ENCODE measurements around the gene ANHX.

- TF ChIP-seq, protein P1, sequence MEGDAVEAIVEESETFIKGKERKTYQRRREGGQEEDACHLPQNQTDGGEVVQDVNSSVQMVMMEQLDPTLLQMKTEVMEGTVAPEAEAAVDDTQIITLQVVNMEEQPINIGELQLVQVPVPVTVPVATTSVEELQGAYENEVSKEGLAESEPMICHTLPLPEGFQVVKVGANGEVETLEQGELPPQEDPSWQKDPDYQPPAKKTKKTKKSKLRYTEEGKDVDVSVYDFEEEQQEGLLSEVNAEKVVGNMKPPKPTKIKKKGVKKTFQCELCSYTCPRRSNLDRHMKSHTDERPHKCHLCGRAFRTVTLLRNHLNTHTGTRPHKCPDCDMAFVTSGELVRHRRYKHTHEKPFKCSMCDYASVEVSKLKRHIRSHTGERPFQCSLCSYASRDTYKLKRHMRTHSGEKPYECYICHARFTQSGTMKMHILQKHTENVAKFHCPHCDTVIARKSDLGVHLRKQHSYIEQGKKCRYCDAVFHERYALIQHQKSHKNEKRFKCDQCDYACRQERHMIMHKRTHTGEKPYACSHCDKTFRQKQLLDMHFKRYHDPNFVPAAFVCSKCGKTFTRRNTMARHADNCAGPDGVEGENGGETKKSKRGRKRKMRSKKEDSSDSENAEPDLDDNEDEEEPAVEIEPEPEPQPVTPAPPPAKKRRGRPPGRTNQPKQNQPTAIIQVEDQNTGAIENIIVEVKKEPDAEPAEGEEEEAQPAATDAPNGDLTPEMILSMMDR (IDR thresholded peaks at IDR 0.05; ENCODE audit: insufficient read depth, low read depth, low read length): no peak
- no peak for TF ChIP-seq EZH2 (IDR thresholded peaks at IDR 0.05; ENCODE audit: insufficient read depth, low read length)
These were observed 467 bp upstream of the ANHX start for GRCh38 chr12:133236144-133236543.
